ENCODE data around the gene SMIM45.

Gene SMIM45

DNA sequence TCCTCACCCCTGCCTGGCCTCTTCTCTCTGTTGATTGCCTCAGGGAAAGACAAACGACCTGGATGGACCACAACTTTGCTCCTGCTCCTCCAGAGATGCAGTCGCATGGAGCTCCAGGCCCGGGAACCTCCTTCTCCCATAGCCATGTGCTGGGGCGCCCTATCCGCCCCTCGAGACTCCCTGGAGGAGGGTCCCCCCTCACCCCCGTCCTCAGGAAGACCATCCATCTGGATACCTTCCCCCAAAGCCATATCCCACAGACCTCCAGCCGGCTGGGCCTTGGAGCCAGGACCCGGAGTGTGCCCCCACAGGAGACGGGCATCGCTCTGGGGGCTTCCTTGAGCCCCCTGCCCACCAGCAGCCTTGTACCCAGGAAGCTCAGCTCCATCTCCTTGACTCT, 19.5 kb downstream of the SMIM45 start:
- DNase-seq: no peak

DNA sequence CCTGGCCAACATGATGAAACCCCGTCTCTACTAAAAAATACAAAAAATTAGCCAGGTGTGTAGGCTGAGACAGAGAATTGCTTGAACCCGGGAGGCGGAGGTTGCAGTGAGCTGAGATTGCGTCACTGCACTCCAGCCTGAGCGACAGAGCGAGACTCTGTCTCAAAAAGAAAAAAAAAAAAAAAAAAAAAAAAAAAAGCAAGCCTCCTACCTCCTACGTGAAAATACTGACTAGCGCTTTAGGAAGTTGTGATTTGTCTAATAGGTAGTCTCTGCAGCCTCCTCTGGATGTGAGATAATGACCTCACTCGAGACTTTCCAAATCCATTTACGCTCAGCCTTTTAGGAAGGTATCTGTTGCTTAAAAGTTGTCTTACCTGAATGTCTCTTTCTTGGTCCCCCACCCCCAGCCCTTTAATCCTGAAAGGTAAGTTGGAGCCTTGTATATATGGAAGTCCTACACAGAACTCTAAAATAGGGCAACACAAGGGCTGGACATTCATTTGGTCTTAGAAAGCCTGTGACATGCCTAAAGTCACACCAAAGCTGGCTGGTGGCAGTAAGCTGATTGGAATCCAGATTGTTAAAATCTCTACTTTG, 22.8 kb downstream of the SMIM45 start:
- no peak for DNase-seq

DNA sequence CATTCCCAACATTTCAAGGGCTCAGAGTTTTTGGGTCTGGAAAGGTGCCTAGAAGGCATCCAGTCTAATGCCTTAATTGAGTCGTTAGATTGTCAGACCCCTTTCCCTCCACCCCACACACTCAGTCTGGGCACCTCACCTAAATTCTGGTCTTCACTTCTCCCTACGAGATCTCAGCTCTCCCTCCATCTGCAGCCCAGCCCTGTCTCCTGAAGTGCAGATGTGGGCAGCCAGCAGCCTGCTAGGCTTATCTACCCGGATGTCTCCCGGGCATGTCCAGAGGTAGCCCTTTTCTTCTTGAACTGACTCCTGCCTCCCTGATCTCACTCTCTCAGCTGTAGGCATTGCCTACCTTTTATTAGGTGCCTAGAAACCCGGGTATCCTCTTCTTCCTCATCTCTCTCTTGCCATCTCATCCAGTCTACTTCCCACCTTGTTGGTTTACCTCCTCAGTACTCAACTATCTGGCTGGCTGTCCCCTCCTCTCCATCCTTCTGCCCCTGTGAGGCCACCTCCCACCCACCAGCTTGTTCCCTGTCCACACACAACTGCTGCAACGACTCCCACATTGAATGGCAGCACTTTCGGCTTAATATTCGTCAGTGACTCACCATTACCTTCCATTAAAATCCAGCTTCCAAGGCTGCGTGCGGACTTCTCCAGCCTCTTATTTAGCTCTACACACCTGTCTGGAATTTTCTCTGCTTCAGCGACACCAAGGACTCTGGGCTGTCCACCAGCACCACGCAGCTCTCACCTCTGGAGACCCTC, 23.5 kb downstream of the SMIM45 start:
- peak; percentile 24 for DNase-seq

DNA sequence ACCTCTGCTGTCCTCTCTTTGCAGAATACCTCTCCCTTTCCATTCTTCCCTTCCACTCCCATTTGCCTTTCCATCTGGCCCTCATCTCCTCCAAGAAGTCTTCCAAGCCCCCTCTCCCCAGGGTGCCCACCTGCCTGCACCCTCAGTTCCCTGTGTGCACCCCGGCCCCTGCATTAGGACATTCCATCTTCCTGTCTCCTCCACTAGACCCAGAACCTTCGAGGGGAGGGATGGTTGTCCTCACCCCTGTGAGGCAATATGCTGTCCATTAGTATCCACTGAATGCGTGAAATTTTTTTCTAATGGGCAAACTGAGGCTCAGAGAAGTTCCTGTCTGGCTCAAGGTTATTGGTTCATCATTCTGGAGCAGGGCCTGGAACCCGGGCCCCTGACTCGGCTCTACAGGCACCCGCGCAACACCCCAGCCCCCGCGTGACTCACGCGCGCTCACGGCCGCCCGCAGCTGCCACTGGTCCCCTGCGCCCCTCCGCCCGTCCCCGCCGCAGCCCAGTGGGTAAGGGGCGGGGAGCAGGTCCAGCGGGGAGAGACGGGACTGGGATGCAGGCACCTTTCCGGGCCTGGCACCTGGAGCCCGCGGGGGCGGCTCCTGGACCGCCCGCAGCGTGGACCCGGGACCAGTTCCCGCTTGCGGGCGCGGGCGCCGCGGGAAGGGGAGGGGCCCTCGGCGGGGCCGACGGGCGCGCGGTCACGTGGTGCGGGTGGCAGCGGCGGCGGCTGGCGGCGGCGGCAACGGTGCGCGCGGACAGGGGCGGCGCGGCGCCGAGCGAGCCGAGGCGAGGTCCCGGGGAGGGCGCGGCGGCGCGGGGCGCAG, 24.3 kb downstream of the SMIM45 start:
- peak; percentile 8 for DNase-seq

DNA sequence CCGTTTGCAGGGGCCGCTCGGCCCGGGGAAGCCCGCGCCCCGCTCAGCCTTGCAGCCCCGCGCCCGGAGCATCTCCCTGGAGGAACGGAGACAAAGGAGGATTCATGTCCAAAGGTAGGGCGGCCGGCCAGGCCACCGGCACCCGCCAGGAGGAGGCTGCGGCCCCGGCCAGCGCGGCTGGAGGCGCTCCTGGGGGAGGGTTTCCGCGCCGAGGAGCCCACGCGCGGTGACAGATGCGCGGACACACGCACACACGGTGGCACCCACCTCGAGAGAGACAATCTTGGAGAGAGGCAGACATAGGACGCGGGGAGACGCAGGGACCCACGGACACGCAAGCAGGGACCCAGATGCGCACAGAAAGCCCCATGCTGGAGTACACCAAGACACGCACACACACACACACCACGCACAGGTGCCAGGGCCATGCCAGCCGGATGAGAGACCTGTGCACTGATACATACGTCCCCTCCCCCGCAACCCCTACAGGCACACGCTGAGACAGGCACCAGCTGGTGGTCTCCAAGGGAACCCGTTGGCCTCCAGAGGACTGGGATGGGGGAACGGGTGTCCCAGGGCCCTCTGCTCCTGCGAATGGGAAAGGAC, 25.1 kb downstream of the SMIM45 start:
- DNase-seq: peak; percentile 17

DNA sequence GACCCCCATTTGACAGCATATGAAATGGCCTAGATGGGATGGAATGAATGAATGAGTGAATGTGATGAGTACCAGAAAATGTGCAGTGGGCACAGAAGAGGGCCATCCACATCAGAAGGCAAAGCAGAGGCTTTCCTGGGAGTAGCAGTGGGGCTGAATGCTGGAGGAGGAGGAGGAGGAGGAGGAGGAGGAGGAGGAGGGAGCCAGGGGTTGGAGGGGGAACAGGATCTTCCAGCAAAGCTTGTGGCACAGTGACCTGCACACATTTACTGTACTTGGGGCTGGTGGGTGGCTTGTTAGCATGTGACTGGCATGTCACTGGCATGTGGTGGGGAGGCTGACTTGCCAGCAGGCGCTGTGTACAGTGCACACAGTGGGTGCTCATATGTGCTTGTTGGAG, 26.8 kb downstream of the SMIM45 start:
- no peak for DNase-seq

DNA sequence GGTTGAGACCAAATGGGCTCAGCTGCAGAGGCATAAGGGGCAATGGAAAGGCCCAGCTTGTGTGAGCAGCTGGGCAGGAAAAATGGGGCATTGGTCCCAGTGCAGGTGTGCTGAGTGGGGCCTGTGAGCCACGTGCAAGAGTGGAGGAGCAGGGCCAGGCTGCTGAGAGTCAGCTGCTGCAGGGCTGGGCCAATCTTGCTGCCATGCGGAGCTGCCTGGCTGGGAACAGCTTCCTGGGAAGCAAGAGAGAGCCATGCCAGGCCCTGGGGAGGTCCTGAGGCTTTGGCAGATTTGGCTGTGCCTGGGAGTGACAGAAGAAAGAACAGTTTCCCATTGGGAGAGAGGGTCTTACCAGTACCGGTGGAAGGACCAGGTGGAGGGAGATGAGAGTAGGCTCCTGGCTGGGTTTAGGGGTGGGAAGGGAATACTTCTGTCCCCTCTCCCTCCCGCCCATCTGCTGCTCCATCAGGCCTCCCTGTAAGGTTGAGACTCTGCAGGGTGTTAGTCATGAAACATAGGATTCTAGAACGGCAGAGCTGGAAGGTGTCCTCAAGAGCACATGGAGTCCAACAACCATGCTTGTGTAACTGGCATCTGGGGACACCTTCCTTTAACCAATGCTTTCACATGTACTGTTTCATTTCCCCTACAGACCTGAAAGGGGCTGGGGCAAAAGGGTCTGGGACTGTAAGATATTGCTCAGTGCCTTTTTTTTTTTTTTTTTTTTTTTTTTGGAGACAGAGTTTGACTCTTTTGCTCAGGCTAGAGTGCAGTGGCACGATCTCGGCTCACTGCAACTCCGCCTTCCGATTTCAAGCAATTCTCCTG, 27.7 kb downstream of the SMIM45 start:
- DNase-seq: no peak

DNA sequence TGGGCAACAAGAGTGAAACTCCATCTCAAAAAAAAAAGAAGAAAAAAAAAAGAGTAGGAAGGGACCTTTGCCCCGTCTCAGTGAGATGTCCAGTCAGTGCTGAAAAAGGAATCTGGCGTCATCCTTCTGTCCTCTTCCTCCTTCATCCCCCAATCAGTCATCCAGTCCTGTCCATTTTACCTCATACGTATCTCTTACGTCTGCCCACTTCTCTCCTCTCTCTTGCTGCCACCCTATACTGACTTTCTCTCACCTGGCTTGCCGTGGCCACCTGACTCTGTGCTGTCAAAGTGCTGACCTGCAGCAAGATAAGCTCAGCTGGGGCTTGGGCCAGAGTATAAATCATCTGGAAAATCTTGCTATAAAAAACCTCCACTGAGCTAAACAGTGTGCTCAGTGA, 30.9 kb downstream of the SMIM45 start:
- no peak for DNase-seq

DNA sequence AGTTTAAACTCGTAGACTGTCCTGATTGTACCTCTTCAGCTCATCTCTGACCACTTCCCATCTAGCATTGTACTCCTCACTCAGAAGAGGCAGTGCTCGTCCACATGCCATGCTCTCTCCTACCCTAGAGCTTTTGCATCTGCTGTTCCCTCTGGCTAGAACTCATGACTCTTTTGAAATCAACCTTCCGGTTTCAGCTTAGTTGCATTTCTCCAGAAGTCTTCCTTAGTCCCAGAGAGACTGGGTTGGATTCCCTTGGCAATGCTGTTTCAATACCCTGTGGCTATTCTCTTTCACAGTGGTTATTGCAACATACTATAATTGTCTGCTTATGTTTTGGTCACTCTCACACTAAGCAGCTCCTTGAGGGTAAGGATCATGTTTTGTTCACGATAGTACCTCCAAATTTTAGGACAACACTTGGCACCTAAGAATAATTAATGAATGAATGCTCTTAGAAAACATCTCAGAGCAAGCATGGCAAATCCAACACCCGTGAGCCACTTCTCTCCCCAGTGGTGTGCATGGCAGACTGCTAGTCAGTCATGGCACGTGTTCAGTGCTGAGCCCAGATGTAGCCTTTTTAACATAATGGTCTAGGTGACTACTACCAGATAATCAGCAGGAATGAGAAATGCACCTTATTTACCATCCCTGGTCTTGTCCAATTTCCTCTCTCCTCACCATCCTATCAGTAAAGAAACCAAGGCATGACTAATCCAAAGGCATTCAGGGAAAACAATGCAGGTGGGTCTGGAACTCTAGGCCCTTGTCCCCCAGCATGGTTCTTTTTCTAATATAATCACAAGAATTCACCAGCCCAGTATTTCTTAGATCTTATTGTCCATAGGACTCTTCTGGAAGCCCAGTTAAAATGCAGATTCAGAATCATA, 31.8 kb downstream of the SMIM45 start:
- no peak for DNase-seq

DNA sequence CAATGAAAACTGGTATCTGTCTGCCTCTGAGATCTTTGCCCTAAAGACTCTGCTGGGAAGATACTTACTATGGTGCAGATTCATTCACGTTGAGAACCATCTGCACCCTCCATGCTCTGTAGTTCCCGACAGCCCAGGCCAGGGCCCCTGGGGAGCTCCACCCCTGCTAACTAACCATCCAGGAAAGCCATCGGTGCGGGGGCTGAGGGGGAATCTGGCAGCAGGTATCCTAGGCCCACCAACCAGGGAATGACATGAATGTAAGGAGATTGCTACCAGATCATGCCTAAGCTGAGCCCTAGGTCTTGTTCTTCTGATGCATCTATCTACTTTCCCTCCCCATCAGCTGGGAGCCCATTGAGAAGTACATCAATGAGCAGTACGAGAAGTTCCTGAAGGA, 35.3 kb downstream of the SMIM45 start:
- no peak for DNase-seq

DNA sequence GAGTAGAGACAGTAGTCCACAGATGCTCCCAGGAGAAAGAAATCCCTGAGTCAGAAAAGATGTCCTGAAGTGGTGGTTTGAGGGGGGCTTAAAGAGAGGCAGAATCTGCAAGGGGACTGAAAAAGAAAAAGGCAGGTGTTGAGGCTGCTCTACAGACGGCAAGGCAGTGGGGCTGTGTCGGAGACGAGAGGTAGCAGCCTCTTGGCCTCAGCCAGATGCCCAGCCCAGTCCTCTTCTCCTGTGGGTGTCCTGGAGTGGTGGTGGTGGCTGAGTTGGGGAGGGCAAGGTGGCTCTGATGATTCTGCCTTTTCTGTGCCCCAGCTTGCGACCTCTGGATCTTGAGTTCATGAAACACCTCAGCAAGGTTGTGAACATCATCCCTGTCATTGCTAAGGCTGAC, 37.3 kb downstream of the SMIM45 start:
- DNase-seq: no peak

DNA sequence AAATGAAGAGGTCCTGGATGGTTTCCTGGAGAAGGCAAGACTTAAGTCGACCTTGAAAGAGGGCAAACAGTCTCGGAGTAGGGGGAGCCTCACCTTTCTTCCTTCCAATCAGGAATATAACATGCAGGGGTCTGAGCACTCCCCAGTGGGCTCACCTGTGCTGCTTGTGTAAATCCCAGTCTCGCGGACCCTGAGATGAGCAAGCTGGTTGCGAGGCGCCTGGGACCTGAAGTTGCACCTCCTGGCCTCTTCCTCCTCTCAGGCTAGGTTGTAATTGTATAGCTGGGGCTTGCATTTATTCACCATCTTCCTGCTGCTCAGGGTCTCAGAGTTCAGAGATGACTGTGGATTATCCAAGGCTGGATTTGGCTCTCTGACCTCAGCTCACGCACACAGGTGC, 39.2 kb downstream of the SMIM45 start:
- no peak for DNase-seq

DNA sequence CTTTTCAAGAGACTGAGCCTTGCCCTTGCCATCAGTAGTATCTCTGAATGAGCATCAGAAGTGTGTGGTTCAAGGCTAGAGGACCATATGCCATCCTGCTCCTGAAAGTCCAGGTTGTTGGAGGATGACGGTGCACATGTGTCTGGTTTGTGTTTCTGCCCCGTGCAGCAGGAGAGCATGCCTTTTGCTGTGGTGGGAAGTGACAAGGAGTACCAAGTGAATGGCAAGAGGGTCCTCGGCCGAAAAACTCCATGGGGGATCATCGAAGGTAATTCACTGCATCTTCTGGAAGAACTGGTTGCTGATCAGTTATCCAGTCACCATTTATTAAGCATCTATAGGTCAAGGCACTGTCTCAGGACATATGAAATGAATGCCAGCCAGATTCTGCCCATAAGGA, 40.5 kb downstream of the SMIM45 start:
- DNase-seq: no peak

DNA sequence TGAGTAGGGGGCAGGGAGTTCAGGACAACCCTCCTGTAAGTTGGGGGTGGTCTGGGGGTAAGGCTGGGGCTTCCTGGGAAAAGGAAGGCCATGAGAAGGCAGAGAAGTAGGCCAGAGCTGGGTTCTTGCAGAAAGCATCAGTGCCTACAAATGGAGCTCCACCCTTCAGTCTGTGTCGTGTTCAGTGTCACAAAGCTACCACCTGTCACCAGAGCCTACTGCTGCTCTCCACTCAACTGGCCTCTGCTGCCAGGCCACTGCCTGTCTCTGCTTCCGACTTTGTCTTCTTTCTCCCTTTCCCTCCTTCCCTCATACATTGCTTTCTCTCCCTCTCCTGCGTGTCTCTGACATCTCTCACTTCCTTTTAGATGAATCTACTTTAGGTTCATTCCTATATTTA, 43.3 kb downstream of the SMIM45 start:
- DNase-seq: no peak

DNA sequence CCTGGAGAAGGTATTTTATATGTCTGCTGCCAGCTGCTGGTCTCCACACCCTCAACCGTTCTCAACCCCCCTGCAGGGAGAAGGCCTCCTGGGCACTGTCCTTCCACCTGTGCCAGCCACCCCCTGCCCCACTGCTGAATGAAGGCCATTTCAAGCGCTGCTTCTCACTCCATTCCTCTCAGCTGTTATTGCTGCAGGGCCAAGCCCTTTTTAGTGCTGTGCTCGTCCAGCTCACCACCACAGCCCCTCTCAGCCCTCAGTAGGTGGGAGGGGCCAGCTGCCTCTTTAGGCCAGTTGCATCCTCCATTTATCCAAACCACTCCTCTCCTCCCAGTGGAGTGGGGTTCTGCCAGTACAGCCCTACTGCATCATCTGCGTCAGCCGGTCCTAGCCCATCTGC, 44.9 kb downstream of the SMIM45 start:
- no peak for DNase-seq

DNA sequence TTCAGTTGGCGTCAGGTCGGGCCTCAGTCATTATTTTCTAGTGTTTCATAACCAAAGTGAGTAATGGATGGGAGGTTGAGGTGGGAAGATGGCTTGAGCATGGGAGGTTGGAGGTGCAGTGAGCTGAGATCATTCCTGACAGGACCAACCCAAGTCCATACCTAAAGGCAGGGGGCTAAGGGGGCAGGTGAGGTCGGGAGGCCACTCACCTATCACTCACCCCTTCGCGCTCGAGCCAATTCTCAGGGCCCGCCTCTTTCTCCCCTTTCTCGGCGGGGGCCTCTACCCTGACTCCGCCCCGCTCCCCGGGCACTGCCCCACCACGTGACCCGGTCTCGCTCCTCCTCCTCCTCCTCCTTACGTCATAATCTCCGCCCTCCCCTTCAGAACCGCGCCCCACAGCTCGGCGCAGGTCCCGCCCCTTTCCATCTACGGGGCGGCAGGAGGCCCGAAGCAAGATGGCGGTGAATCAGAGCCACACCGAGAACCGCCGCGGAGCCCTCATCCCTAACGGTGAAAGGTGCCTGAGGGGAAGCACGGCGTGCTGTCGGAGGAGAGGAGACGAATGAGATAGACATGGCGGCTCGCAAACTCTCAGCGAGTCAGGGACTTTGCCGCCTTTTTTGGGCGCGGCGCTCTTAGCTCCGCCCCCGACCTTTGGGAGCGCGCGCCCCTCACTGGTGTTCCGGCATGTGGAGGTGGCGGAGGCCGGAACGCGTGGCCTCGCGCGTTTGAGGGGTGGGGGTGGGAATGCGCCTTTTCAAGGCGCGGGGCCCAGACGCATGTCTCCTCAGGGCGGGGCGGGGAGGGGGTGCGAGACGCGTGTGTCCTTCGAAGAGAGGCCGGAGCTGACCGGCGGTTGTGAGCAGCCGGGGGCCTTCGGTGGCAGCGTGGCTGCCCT, 46.7 kb downstream of the SMIM45 start, which contains the start of gene WBP2NL:
Gene WBP2NL (plus strand): TSS at position 428 of the 901 bp plus-strand sequence. CDS start 31 bp downstream, at position 459.
- DNase-seq: no peak

DNA sequence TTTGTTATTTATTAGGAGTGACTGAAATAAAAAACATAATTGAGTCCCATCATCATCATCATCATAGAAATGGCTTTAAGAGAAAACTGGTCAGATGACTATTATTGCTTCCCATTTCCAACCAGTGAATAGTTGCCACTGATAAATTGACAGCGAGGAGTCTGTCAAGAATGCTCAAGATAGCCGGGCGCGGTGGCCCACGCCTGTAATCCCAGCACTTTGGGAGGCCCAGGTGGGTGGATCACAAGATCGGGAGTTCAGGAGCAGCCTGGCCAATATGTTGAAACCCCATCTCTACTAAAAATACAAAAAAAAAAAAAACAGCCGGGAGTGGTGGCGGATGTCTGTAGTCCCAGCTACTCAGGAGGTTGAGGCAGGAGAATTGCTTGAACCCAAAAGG, 48.5 kb downstream of the SMIM45 start:
- DNase-seq: no peak

DNA sequence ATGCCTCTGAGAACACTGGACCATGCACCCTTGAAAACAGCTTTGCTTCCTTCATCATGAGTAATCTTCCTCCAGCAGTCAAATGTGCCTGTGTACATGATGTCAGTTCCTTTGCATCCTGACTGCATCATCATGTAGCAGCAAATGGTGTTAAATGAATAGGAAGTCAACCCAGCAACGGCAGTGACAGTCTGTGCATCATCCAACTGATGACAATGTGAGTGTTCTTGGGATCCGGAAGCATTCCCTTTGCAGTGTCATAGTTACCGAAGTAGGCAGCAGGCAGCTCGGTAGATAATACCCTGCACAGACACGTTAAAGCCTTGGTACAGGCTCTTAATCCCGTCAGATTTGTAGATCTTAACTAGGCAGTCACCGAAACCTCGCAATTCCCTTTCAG, 49.2 kb downstream of the SMIM45 start:
- no peak for DNase-seq

DNA sequence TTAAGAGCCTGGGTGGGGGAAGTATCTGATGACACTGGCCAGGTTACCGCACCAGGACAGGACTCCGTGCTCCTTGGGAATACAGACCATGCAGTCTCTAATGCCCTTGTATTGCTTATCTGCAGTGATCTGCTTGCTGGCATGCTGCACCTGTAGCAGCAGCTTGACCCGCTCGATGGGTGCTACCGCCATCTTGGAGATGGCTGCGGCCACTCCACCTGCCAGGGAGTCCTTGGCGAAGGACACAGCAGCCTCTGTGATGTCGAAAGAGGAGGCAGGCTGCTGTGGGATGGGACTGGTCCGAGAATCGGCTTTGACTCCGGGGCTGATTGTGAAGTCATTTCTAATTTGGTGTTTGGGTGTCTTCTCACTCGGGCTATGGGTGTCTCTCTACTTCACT, 49.8 kb downstream of the SMIM45 start:
- DNase-seq: no peak

DNA sequence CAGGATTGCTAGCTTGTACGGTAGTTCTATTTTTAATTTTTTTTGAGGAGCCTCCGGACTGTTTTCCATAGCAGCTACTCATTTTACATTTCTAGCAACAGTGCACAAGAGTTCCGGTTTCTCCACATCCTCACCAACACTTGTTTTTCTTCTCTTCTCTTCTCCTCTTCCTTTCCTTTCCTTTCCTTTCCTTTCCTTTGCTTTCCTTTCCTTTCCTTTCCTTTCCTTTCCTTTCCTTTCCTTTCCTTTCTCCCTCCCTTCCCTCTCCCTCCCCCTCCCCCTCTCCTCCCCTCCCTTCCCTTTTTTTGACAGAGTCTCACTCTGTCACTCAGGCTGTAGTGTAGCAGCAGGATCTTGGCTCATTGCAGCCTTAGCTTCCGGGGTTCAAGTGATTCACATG, 56.0 kb downstream of the SMIM45 start:
- no peak for DNase-seq
